GM18519 (cell line): ENCODE measurements around the gene TEX38.
"Not testable (repeated sequence)": the region's sequence is repeated elsewhere in the genome, so short reads cannot be mapped to it uniquely, and the experiment has no call there.

Experiments
- ATAC-seq: cut with Tn5 transposase; IDR thresholded peaks from one replicate; pipeline ENCODE4 v1.9.1; 2021; ENCODE audit warnings: mild to moderate bottlenecking, moderate library complexity; ENCODE audit not compliant: unreplicated experiment, low FRiP score

The TEX38 gene

GRCh38 chr1:46671554-46671953 is at the start of gene TEX38:
TSS of gene TEX38 (plus strand) at chr1:46671854. CDS start at chr1:46671935, 81 bp downstream.
- ATAC-seq: no peak

- no peak for ATAC-seq
Measured at GRCh38 chr1:46621930-46622329, 49.7 kb upstream of the TEX38 start.

DNA sequence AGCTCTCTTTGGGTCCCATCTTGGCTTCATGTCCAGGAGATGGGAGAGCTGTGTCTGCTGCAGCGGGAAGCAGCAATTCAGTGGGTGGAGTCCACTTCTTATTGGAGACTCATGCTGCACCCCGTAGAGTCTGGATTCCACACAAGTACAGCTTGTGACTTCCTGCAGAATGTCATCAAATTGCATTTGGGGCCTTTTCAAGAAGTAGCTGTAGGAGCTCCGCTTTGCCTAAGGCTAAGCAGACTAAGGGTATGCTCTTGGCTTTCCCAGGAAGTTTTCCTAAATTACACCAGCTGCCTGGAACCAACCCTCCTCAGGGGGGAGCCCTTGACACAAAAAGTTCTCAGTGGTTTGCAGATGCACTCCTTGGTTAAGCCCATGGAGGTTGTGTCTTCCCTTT is 49.3 kb upstream of the TEX38 start:
- no peak for ATAC-seq

GRCh38 chr1:46623743-46624644 is 47.7 kb upstream of the TEX38 start:
- no peak for ATAC-seq

- no peak for ATAC-seq
Measured at GRCh38 chr1:46630719-46631118, 40.9 kb upstream of the TEX38 start.

- no peak for ATAC-seq
Measured at GRCh38 chr1:46635205-46635604, 36.4 kb upstream of the TEX38 start.

GRCh38 chr1:46637444-46638083 is 34.1 kb upstream of the TEX38 start:
- no peak for ATAC-seq

- ATAC-seq: no peak
Measured at GRCh38 chr1:46638921-46639320, 32.7 kb upstream of the TEX38 start.

GRCh38 chr1:46639547-46639946 is 32.1 kb upstream of the TEX38 start:
- no peak for ATAC-seq

- no peak for ATAC-seq
Measured at GRCh38 chr1:46642115-46642680, 29.5 kb upstream of the TEX38 start.

DNA sequence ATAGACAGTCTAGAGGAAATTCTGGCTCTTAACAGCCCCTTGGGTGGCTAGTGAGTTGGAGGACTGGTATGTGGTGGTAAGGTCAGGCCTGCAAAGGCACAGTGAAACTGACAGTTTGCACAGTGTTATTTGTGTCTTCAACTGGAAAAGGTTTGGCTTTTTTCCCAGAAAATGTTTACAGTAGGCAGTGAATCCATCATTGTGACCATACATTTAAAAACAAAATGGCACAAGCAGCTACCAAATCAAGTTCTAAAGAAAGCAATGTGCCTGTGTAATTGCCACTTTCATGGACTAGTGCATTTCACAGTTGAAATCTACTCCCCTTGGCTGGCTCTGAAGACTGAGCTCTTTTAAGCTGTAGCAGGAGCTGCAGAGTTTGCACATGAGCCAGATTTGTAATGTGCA is 28.3 kb upstream of the TEX38 start:
- no peak for ATAC-seq

GRCh38 chr1:46645815-46646214 is 25.8 kb upstream of the TEX38 start:
- ATAC-seq: no peak

- no peak for ATAC-seq
Measured at GRCh38 chr1:46646331-46646730, 25.3 kb upstream of the TEX38 start.

DNA sequence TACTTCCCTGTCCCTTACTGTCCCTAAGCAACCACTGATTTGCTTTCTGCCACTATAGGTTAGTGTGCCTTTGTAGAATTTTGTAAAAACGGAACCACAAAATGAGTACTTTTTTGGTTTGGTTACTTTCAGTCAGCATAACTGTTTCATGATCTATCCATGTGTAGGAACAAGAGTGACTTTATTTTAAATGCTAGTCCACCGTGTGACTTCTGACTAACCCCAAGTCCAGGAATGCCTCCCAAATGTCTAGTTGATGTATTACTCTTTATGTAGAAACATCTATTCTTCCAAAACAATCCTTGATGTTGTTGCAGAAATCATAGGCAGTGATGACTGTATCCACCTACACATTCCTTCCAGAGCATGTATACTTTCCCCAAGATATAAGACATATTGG is 24.8 kb upstream of the TEX38 start:
- no peak for ATAC-seq

DNA sequence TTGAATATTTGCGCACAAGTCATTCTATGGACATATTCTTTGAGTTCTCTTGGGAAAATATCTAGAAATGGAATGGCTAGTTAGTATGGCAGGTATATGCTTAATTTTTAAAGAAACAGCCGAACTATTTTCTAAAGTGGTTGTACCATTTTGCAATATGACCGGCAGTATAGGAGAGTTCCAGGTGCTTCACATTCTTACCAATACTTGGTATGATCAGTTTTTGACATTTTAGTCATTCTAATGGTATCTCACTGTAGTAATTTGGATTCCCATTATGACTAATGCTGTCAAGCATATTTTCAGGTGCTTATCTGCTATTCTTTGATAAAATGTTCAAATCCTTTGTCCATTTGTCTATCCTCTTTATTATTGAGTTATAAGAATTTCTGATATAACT is 24.0 kb upstream of the TEX38 start:
- ATAC-seq: no peak

DNA sequence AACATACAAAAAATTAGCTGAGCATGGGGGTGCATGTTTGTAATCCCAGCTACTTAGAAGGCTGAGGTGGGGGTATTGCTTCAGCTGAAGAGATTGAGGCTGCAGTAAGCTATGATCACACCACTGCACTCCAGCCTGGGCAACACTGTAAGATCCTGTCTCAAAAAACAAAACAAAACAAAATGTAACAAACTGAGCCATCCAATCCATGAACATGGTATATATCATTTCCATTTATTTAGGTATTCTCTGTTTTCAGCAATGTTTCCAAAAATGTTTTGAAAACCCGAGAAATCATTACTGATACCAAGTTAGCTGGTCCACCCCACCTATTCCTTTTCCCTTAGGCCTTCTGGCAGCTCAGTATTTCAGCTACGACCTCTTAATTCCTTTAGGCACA is 21.9 kb upstream of the TEX38 start:
- no peak for ATAC-seq

DNA sequence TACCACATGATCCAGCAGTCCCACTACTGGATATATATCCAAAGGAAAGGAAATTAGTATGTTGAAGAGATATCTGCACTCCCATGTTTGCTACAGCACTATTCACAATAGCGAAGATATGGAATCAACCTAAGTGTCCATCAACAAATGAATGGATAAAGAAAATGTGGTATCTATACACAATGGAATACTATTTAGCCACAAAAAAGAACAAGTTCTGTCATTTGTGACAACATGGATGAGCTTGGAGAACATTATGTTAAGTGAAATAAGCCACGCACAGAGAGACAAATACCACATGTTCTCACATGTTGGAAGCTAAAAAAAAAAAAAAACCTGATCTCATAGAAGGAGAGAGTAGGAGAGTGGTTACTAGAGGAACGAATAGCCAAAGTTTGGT is 21.2 kb upstream of the TEX38 start:
- no peak for ATAC-seq

- not testable (repeated sequence) for ATAC-seq
Measured at GRCh38 chr1:46651152-46651551, 20.5 kb upstream of the TEX38 start.

- ATAC-seq: no peak
Measured at GRCh38 chr1:46652321-46653100, 19.1 kb upstream of the TEX38 start.

DNA sequence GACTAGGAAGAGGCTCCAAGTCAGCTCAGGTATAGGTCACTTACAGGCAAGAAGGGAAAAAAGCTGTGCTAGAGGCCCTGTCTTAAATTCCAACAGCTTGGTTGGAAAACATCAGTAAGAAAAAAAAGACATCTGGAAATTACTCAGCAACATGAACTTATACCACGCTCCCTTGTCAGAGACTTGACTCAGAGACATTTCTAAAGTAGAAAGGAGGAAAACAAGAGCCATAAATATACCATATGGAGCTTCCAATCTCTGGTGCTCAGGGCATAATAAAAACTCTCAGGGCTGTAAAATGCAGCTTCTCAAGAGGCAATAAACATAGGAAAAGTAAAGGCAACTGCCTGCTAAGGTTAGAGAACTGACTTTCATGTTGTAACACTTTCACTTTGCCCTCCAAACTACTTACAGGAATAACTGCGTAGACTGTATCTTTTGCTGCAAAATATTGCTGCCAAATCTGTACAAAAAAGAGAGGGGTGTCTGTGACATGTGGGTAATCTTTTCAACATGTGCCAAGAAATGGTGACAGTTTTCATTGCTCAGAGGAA is 18.2 kb upstream of the TEX38 start:
- ATAC-seq: no peak

- ATAC-seq: no peak
Measured at GRCh38 chr1:46654012-46654411, 17.6 kb upstream of the TEX38 start.
